ENCODE data around the gene KDM8. TPM values are rescaled to one million over a fixed set of nuclear protein-coding genes. Genes with fewer than 3 reads are reported as not detected.

Gene KDM8
- total and polyA plus RNA-seq, 9 of the 15 experiments (the other 6 are each of a cell fraction or from before 2014, with no cell fraction given) = 0.61 to 9.1 (median 5.4) TPM

DNA sequence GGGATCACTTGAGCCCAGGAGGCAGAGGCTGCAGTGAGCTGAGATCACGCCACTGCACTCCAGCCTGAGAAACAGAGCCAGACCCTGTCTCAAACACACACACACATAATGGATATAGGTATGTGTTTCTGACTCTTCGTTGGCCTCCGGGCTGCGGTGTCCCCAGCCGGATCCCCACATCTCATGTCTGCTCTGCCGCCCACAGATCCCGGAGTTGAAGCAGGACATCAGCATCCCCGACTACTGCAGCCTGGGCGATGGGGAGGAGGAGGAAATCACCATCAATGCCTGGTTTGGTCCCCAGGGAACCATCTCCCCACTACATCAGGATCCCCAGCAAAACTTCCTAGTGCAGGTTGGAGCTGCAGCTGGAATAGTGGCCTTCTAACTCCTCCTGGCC is 15.4 kb downstream of the KDM8 start:
- FAIRE-seq = no peak
- Histone ChIP-seq H3K4me3 (no peak overlapping the region), H3K9me3 (replicated peaks; ENCODE audit: control insufficient read depth, insufficient read depth, low read depth, low read length) (no peaks in the 10 kb centered on the region), H3K4me1 (replicated peaks in 1 of 2; ENCODE audit: control insufficient read depth in 2 of 2, insufficient read depth in 2 of 2, low read length in 2 of 2) (peaks cover 0 to 11% of the 10 kb centered on the region in 2 experiments; a peak in 2 of 5 replicates), H4K20me1 (replicated peaks; ENCODE audit: control insufficient read depth, insufficient read depth, low read length) (0 out of 2 replicates have a peak, but pooled peaks cover 3% of the 10 kb centered on the region), H3K4me2 (ENCODE audit: insufficient read depth, low read length) (no peak overlapping the region), H3K27me3 (ENCODE audit: control insufficient read depth in 2 of 2, insufficient read depth in 2 of 2, low read length in 2 of 2) (no peaks in the 10 kb centered on the region), H3K79me2 (ENCODE audit: control insufficient read depth, insufficient read depth, low read length) (no peaks in the 10 kb centered on the region), H2AFZ (ENCODE audit: low read depth, low read length) (no peak overlapping the region), H3K36me3 (ENCODE audit: control insufficient read depth, insufficient read depth, low read length) (peaks cover 13% of the 10 kb centered on the region; the same call in 2 of the 3 replicates), H3K9me1 (ENCODE audit: control insufficient read depth, insufficient read depth, low read length) (no peaks in the 10 kb centered on the region), H3K27ac (ENCODE audit: extremely low read depth, low read depth, low read length) (no peak overlapping the region), H3K9ac (ENCODE audit: insufficient read depth in 1 of 2, low read depth in 2 of 2, low read length in 2 of 2) (no peak overlapping the region; a peak in 1 of 4 replicates)
- CTCF ChIA-PET (ENCODE audit: low intra/inter-chr PET ratio) = no interaction called here
- WGBS (ENCODE audit: insufficient coverage, low coverage, missing lambda C conversion rate) = 79% methylated on average over 9 of the region's 9 CpGs
- POLR2A ChIA-PET = interaction anchor here (1.0 kb wide), 1 partner anchor 13 kb away, joined by 3 read pairs; no protein-coding TSS in a partner anchor
- BruUV-seq (replicated peaks) = no TSS peak
- no peak for ATAC-seq
- TF ChIP-seq ZNF224 (CRISPR knock-in tag; IDR thresholded peaks at IDR 0.05) (no peak), E2F5 (CRISPR knock-in tag; IDR thresholded peaks at IDR 0.05) (no peak), ZNF511 (CRISPR knock-in tag; IDR thresholded peaks at IDR 0.05) (no peak), PHF21A (IDR thresholded peaks at IDR 0.05; ENCODE audit: borderline replicate concordance, low read depth) (no peak), SRSF3 (IDR thresholded peaks at IDR 0.05; ENCODE audit: insufficient read depth, low read length) (no peak), MCM2 (IDR thresholded peaks at IDR 0.05; ENCODE audit: low read depth) (no peak), CBX2 (IDR thresholded peaks at IDR 0.05; ENCODE audit: insufficient read depth, low read length, poor library complexity, severe bottlenecking) (no peak), SOX6 (IDR thresholded peaks at IDR 0.05) (no peak), ZNF263 (CRISPR knock-in tag; IDR thresholded peaks at IDR 0.05; ENCODE audit: borderline replicate concordance) (no peak), ZNF184 (CRISPR knock-in tag; IDR thresholded peaks at IDR 0.05) (no peak)
- TF ChIP-seq, protein P1, sequence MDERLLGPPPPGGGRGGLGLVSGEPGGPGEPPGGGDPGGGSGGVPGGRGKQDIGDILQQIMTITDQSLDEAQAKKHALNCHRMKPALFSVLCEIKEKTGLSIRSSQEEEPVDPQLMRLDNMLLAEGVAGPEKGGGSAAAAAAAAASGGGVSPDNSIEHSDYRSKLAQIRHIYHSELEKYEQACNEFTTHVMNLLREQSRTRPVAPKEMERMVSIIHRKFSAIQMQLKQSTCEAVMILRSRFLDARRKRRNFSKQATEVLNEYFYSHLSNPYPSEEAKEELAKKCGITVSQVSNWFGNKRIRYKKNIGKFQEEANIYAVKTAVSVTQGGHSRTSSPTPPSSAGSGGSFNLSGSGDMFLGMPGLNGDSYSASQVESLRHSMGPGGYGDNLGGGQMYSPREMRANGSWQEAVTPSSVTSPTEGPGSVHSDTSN (CRISPR knock-in tag; IDR thresholded peaks at IDR 0.05; ENCODE audit: low read depth) = no peak
- TF ChIP-seq, protein P1 (tag; conservative IDR thresholded peaks at IDR 0.05; ENCODE audit: low read depth) = no peak
- TF ChIP-seq, protein P2, sequence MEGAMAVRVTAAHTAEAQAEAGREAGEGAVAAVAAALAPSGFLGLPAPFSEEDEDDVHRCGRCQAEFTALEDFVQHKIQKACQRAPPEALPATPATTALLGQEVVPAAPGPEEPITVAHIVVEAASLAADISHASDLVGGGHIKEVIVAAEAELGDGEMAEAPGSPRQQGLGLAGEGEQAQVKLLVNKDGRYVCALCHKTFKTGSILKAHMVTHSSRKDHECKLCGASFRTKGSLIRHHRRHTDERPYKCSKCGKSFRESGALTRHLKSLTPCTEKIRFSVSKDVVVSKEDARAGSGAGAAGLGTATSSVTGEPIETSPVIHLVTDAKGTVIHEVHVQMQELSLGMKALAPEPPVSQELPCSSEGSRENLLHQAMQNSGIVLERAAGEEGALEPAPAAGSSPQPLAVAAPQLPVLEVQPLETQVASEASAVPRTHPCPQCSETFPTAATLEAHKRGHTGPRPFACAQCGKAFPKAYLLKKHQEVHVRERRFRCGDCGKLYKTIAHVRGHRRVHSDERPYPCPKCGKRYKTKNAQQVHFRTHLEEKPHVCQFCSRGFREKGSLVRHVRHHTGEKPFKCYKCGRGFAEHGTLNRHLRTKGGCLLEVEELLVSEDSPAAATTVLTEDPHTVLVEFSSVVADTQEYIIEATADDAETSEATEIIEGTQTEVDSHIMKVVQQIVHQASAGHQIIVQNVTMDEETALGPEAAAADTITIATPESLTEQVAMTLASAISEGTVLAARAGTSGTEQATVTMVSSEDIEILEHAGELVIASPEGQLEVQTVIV (CRISPR knock-in tag; IDR thresholded peaks at IDR 0.05; ENCODE audit: borderline replicate concordance) = no peak
- in situ Hi-C loops (cut with MboI) (no loop called here), intact Hi-C loops (cut with micrococcal nuclease) (no loop called here)
- no peak for DNase-seq (ENCODE audit: extremely low read depth in 1 of 4, low spot score in 3 of 4)

Data from K562 (cell line).